Right ventricle myocardium inferior (tissue), 1 donor: Measurements from ENCODE around the gene ZNF556. TPM values are rescaled to one million over a fixed set of nuclear protein-coding genes. Genes with fewer than 3 reads are reported as not detected.

ENCODE experiments used
- ATAC-seq: fragments of 200-7000 bp; cut with Tn5 transposase; one replicate; pipeline ENCODE4 v1.9.1; 2020; ENCODE audit warnings: mild to moderate bottlenecking, moderate library complexity
- DNase-seq: peaks from one replicate; pipeline ENCODE4 v3.0.0; 2021; ENCODE audit errors: missing footprints
- intact Hi-C: fragments of 100-400 bp; cut with DNase I; formaldehyde crosslinking; loops from one replicate; pipeline ENCODE4 v1.11.0; 2022
- long read RNA-seq: library from polyadenylated mRNA; unstranded; transcript quantifications from one replicate; pipeline ENCODE4 v2.0.0, GENCODE V29; 2021
- total RNA-seq: library from RNA; stranded (reverse); fragmentation: NEBNext Ultra II Directional; extraction: Animal tissue kit (Norgen Biotek cat#: 25700); gene quantifications from one replicate; pipeline ENCODE4 v1.2.1, GENCODE V29; 2021
- donor health status: DM: no; HTN: yes; CAD: no; lungs with severe emphysema.

The ZNF556 gene
- not detected for total RNA-seq
- long read RNA-seq, result 0 reads

- intact Hi-C loops, result no loop called here
- DNase-seq (no peak), ATAC-seq (no peak)
Measured at GRCh38 chr19:2867025-2867991, at the start of gene ZNF556. Gene ZNF556, plus strand, starts transcription at chr19:2867335. Its CDS starts 87 bp downstream, at chr19:2867422.

- ATAC-seq, result peak; percentile 98
- DNase-seq, result peak; percentile 99
Measured at GRCh38 chr19:2819540-2820111, 47.5 kb upstream of the ZNF556 start, which contains the start of gene ZNF554. Gene ZNF554, plus strand, starts transcription at chr19:2819868. Its CDS starts 204 bp downstream, at chr19:2820072.

GRCh38 chr19:2820112-2820702 is 46.9 kb upstream of the ZNF556 start:
- DNase-seq (no peak), ATAC-seq (peak; percentile 1)
- intact Hi-C loops, result no loop called here

More at GRCh38 chr19:2819540-2820111, 47.5 kb upstream of the ZNF556 start, which contains the start of gene ZNF554:
- intact Hi-C loops, result no loop called here

- intact Hi-C loops, result no loop called here
- ATAC-seq, result no peak
- no peak for DNase-seq
Measured at GRCh38 chr19:2822846-2823245, 44.3 kb upstream of the ZNF556 start.

- intact Hi-C loops, result no loop called here
- ATAC-seq (no peak), DNase-seq (no peak)
Measured at GRCh38 chr19:2823646-2824045, 43.5 kb upstream of the ZNF556 start.

- intact Hi-C loops, result no loop called here
Measured at GRCh38 chr19:2824129-2824528, 43.0 kb upstream of the ZNF556 start.

GRCh38 chr19:2827022-2827421 is 40.1 kb upstream of the ZNF556 start:
- DNase-seq (no peak), ATAC-seq (no peak)
- intact Hi-C loops, result no loop called here

More at GRCh38 chr19:2824129-2824528, 43.0 kb upstream of the ZNF556 start:
- DNase-seq (no peak), ATAC-seq (no peak)

- DNase-seq (no peak), ATAC-seq (no peak)
- intact Hi-C loops, result no loop called here
Measured at GRCh38 chr19:2827840-2828489, 39.2 kb upstream of the ZNF556 start.

GRCh38 chr19:2834294-2834871 is 32.8 kb upstream of the ZNF556 start:
- ATAC-seq, result no peak
- DNase-seq, result no peak
- intact Hi-C loops, result no loop called here

- ATAC-seq (no peak), DNase-seq (no peak)
- intact Hi-C loops, result no loop called here
Measured at GRCh38 chr19:2837430-2837829, 29.7 kb upstream of the ZNF556 start.

- intact Hi-C loops, result loop anchor here (5.0 kb wide), 1 partner anchor 106 kb away; no protein-coding TSS in a partner anchor
- DNase-seq (peak; percentile 99), ATAC-seq (peak; percentile 98)
Measured at GRCh38 chr19:2840794-2841791, 26.0 kb upstream of the ZNF556 start, which contains the start of gene ZNF555. Gene ZNF555, plus strand, starts transcription at chr19:2841475. Its CDS starts 98 bp downstream, at chr19:2841573.

- ATAC-seq (no peak), DNase-seq (peak; percentile 68)
- intact Hi-C loops, result loop anchor here (5.0 kb wide), 1 partner anchor 105 kb away; no protein-coding TSS in a partner anchor
Measured at GRCh38 chr19:2841855-2842574, 25.1 kb upstream of the ZNF556 start.

- no peak for ATAC-seq
- DNase-seq, result no peak
- intact Hi-C loops, result no loop called here
Measured at GRCh38 chr19:2845107-2845506, 22.0 kb upstream of the ZNF556 start.

GRCh38 chr19:2846180-2846894 is 20.8 kb upstream of the ZNF556 start:
- intact Hi-C loops, result no loop called here
- no peak for DNase-seq
- ATAC-seq, result no peak

- intact Hi-C loops, result no loop called here
- DNase-seq, result no peak
- no peak for ATAC-seq
Measured at GRCh38 chr19:2847507-2847906, 19.6 kb upstream of the ZNF556 start.

- intact Hi-C loops, result no loop called here
- ATAC-seq (no peak), DNase-seq (no peak)
Measured at GRCh38 chr19:2848616-2849015, 18.5 kb upstream of the ZNF556 start.
